CD4-positive, alpha-beta T cell treated with Interleukin-6 at 100 ng/mL for 8 hours (primary cell): Measurements from ENCODE around the gene TRIM68.

Source experiments
- DNase-seq: peaks from one replicate; pipeline ENCODE4 v3.0.0-alpha.2; 2020; ENCODE audit warnings: mixed read lengths, low spot score

The TRIM68 gene

GRCh38 chr11:4605057-4605456, 3.0 kb downstream of the TRIM68 start:
- DNase-seq = no peak

DNA sequence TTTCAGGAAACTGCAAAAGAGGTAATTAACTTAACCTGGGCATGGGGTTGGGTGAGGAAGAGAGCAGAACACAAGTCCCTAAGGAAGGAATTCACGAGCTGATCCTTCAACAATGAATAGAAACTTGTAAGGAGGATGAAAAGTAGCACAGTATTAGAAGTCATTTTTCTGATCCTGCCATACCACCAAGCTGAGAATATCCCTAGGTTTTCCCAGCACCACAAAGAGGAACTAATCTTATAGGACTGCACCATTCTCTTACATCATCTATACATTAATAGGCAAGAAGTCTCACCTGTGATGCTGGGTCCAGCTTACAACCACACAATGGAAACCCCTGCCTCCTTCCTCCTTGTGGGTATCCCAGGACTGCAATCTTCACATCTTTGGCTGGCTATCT, 14.3 kb downstream of the TRIM68 start, which contains the start of gene OR52I1:
OR52I1 (plus strand) TSS at position 301 of the 400 bp plus-strand sequence; CDS start at position 301, 0 bp downstream.
- DNase-seq = no peak

DNA sequence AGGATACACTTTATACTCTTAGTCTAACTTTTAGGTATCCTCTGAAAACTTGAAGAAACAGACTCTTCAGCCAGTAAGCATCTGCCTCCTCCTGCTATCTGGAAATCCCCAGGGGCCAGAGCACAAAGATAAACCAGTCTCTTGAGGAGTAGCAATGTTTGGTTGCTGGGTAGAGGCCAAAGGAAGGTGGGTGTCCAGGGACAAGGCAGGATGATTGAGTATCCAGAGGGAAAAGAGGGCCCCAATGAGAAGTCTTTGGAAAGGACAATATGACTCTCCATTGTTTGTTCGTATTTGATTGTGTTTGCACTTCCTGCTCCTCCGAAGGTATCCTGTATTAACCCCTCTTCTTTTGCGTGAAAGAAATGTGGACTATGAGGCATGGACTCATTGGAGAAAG, 19.0 kb downstream of the TRIM68 start:
- DNase-seq = no peak

- DNase-seq = no peak
These were observed 26.6 kb downstream of the TRIM68 start, which contains the start of gene OR52I2 for GRCh38 chr11:4581443-4581842. TSS of gene OR52I2 (plus strand) at chr11:4581743.

- no peak for DNase-seq
These were observed 27.9 kb downstream of the TRIM68 start for GRCh38 chr11:4580124-4580523.

- DNase-seq = no peak
These were observed 29.4 kb downstream of the TRIM68 start for GRCh38 chr11:4578624-4579023.

DNA sequence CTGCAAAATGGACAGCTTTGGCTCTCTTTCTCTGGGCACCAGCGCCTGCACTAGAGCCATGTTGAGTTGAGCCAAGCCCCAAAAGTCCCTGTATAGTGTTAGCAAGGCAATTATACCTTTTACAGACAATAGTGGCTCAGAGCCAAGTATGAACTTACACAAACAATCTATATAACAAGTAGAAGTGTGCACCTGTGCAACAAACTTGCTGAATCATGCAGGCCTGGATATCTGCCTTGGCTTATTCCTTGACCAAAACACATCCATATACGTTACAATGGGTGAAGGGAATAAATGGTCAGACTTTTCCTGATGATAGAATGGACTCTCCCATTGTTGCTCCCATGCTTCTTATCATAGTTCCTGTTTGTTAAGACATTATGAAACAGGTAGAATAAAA, 30.3 kb downstream of the TRIM68 start:
- DNase-seq = no peak

DNA sequence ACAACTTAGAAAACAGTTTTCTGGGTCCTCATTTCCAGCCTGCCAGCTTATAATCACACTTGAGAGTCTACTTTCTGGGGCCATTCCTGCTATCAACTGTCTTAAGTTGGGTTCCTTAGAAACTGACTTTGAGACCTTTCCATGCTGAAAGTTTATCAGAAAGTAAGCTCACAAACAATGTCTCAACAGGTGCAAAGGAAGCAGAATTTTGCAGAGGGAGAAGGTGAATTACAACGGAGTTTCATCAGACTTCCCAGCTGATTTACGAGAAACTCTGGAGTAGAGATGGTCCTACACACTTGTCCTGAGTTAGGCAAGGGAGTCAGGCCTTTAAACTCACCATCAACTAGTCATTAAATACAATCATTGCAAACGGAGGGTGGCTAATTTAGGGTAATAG, 31.2 kb downstream of the TRIM68 start:
- DNase-seq = no peak

- no peak for DNase-seq
These were observed 39.0 kb downstream of the TRIM68 start for GRCh38 chr11:4569075-4569474.

DNA sequence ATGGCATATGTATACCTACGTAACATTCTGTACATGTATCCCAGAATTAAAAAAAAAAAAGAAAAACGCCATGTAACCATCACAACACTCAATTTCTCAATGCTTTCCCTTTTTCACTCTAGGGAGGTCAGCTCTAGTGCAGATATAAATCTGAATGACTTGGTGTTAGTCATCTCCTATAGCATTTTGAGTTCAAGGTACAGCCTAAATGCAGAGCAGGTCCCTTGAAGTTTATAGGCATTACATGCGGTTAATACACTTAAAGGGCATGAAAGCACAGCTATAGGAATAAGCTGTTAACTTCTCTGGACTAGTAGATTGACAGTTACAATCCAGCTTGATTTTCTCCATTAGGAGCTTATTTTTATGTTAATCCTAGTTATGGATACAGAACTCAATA, 42.7 kb downstream of the TRIM68 start:
- DNase-seq = no peak

- no peak for DNase-seq
These were observed 47.6 kb downstream of the TRIM68 start for GRCh38 chr11:4560467-4560866.

DNA sequence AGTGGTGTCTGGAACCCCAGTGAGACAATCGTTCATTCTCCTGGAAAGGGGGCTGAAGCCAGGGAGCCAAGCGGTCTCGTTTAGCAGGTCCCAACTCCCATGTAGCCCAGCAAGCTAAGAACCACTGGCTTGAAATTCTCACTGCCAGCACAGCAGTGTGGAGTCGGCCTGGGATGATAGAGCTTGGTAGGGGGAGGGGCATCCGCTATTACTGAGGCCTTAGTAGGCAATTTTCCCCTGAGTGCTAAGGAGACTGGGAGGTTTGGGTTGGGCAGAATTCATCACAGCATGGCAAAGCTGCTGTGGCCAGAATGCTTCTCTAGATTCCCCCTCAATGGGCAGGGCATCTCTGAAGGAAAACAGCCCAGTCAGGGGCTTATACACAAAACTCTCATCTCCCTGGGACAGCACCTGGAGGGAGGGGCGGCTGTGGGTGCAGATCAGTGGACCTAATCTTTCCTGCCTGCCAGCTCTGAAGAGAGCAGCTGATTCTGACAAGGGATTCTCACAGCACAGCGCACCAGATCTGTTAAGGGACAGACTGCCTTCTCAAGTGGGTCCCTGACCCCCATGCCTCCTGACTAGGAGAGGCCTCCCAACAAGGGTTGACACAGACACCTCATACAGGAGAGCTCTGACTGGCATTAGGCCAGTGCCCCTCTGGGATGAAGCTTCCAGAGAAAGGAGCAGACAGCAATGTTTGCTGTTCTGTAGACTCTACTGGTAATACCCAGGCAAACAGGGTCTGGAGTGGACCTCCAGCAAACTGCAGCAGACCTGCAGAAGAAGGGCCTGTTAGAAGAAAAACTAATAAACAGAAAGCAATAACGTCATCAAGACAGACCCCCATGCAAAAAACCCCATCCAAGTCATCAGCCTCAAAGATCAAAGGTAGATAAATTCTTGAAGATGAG, 48.2 kb downstream of the TRIM68 start:
- DNase-seq = no peak

GRCh38 chr11:4551346-4551979, 56.6 kb downstream of the TRIM68 start:
- DNase-seq = no peak
